ENCODE results near the gene TTC17. TPM values are rescaled to one million over a fixed set of nuclear protein-coding genes. Genes with fewer than 3 reads are reported as not detected.

TTC17 gene
- total RNA-seq, 2 donors from 2014 or later: 71.4 to 87.3 TPM

DNA sequence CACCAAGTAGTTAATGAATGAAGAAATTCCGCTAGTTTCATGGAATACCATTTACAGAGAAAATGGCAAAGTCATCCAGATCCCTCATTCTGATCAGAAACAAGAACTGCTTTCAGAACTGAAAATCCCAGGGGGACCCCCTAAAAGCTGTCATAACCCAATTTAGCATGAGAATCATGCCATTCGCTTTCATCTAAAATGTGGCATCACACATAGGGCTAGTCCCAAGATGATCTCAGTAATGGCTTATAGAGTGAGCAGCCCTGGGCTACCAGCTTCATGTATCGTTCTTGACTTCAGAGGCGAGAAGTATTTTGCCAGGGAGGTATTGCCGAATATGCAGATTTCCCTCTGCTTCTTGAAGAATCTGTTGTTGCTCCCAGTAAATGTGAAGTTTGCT, 134.0 kb downstream of the TTC17 start:
- WGBS: 97% methylated on average over 5 of the region's 5 CpGs
- no peaks in the 10 kb centered on the region for H3K36me3 ChIP-seq
- no peaks in the 10 kb centered on the region for H3K27me3 ChIP-seq (replicated peaks; ENCODE audit: insufficient read depth)
- TF ChIP-seq, protein P1, sequence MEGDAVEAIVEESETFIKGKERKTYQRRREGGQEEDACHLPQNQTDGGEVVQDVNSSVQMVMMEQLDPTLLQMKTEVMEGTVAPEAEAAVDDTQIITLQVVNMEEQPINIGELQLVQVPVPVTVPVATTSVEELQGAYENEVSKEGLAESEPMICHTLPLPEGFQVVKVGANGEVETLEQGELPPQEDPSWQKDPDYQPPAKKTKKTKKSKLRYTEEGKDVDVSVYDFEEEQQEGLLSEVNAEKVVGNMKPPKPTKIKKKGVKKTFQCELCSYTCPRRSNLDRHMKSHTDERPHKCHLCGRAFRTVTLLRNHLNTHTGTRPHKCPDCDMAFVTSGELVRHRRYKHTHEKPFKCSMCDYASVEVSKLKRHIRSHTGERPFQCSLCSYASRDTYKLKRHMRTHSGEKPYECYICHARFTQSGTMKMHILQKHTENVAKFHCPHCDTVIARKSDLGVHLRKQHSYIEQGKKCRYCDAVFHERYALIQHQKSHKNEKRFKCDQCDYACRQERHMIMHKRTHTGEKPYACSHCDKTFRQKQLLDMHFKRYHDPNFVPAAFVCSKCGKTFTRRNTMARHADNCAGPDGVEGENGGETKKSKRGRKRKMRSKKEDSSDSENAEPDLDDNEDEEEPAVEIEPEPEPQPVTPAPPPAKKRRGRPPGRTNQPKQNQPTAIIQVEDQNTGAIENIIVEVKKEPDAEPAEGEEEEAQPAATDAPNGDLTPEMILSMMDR (IDR thresholded peaks at IDR 0.05): no peak
- no peak for TF ChIP-seq POLR2A (IDR thresholded peaks at IDR 0.05)
- TF ChIP-seq POLR2AphosphoS5 (IDR thresholded peaks at IDR 0.05): no peak
- no peaks in the 10 kb centered on the region for H3K4me1 ChIP-seq (replicated peaks)
- H3K4me3 ChIP-seq: no peak overlapping the region
- intact Hi-C loops (cut with DNase I): no loop called here
- no peak for DNase-seq (ENCODE audit: low spot score)
- no peaks in the 10 kb centered on the region for H3K9me3 ChIP-seq
- no peak overlapping the region for H3K27ac ChIP-seq

GRCh38 chr11:43493431-43493830, 134.7 kb downstream of the TTC17 start:
- intact Hi-C loops (cut with DNase I): no loop called here
- no peaks in the 10 kb centered on the region for H3K36me3 ChIP-seq
- 83% methylated on average over 5 of the region's 5 CpGs for WGBS
- no peak overlapping the region for H3K4me3 ChIP-seq
- DNase-seq (ENCODE audit: low spot score): no peak
- no peaks in the 10 kb centered on the region for H3K27me3 ChIP-seq (replicated peaks; ENCODE audit: insufficient read depth)
- no peak overlapping the region for H3K27ac ChIP-seq
- TF ChIP-seq, protein P1 (IDR thresholded peaks at IDR 0.05): no peak
- TF ChIP-seq POLR2AphosphoS5 (IDR thresholded peaks at IDR 0.05) (no peak), POLR2A (IDR thresholded peaks at IDR 0.05) (no peak)
- H3K9me3 ChIP-seq: no peaks in the 10 kb centered on the region
- no peaks in the 10 kb centered on the region for H3K4me1 ChIP-seq (replicated peaks)

GRCh38 chr11:43497144-43497543, 138.4 kb downstream of the TTC17 start:
- no peaks in the 10 kb centered on the region for H3K36me3 ChIP-seq
- no peak for DNase-seq (ENCODE audit: low spot score)
- no peaks in the 10 kb centered on the region for H3K9me3 ChIP-seq
- 93% methylated on average over 1 of the region's 1 CpG for WGBS
- no peak overlapping the region for H3K4me3 ChIP-seq
- TF ChIP-seq, protein P1 (IDR thresholded peaks at IDR 0.05): no peak
- TF ChIP-seq POLR2A (IDR thresholded peaks at IDR 0.05) (no peak), POLR2AphosphoS5 (IDR thresholded peaks at IDR 0.05) (no peak)
- intact Hi-C loops (cut with DNase I): no loop called here
- H3K27me3 ChIP-seq (replicated peaks; ENCODE audit: insufficient read depth): no peaks in the 10 kb centered on the region
- H3K4me1 ChIP-seq (replicated peaks): no peaks in the 10 kb centered on the region
- no peak overlapping the region for H3K27ac ChIP-seq

DNA sequence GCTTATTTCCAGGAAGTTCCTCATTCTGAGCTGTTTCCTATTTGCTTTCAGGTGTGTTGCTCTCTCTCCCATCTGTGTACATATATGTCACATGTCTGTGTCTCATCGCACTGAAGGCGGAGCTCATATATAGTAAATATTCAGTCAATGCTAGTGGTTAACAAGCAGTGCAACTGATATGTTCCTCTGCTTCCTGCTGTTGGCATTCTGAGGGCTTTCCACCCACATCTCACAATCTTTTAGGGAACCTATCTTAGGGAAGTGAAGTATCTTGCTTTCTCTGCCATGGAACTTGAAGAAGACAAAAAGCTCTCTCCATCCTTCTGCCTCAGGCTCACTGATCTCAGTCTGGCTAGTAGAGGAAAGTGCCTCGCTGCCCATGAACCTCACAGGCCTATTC, 139.8 kb downstream of the TTC17 start:
- 91% methylated on average over 3 of the region's 3 CpGs for WGBS
- no peak for TF ChIP-seq POLR2AphosphoS5 (IDR thresholded peaks at IDR 0.05)
- no peak for TF ChIP-seq POLR2A (IDR thresholded peaks at IDR 0.05)
- TF ChIP-seq, protein P1 (IDR thresholded peaks at IDR 0.05): no peak
- Histone ChIP-seq H3K27me3 (replicated peaks; ENCODE audit: insufficient read depth) (no peaks in the 10 kb centered on the region), H3K36me3 (no peaks in the 10 kb centered on the region), H3K4me1 (replicated peaks) (no peaks in the 10 kb centered on the region), H3K27ac (no peak overlapping the region), H3K4me3 (no peak overlapping the region), H3K9me3 (no peaks in the 10 kb centered on the region)
- intact Hi-C loops (cut with DNase I): no loop called here
- DNase-seq (ENCODE audit: low spot score): no peak

DNA sequence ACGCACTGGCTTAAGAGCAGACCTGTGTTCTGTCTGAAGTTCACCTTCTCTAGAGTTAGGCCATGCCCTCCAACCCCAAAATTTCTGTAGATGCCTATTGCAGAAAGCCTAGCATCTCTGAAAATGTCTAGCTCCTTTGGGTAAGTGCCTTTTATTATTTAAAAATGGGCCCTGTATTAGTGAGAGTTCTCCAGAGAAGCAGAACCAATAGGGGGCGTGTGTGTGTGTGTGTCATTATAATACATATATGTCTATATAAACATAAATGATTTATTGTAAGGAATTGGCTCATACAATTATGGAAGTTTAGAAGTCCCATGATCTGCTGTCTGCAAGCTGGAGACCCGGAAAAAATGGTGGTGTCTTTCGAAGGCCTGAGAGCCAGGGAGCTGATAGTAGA, 144.7 kb downstream of the TTC17 start:
- TF ChIP-seq POLR2A (IDR thresholded peaks at IDR 0.05): no peak
- no peak for TF ChIP-seq POLR2AphosphoS5 (IDR thresholded peaks at IDR 0.05)
- TF ChIP-seq, protein P1 (IDR thresholded peaks at IDR 0.05): no peak
- intact Hi-C loops (cut with DNase I): no loop called here
- Histone ChIP-seq H3K4me1 (replicated peaks) (no peaks in the 10 kb centered on the region), H3K9me3 (no peaks in the 10 kb centered on the region), H3K27me3 (replicated peaks; ENCODE audit: insufficient read depth) (peaks cover 2% of the 10 kb centered on the region), H3K4me3 (no peak overlapping the region), H3K36me3 (no peaks in the 10 kb centered on the region), H3K27ac (no peak overlapping the region)
- WGBS: 88% methylated on average over 4 of the region's 4 CpGs
- no peak for DNase-seq (ENCODE audit: low spot score)
